SK-N-SH (cell line): Measurements from ENCODE around the gene CD320. TPM values are rescaled to one million over a fixed set of nuclear protein-coding genes. Genes with fewer than 3 reads are reported as not detected.
"Not testable (repeated sequence)": the region's sequence is repeated elsewhere in the genome, so short reads cannot be mapped to it uniquely, and the experiment has no call there.

Experiments used
- CTCF ChIA-PET: fragments of 300-600, 350-600 bp; formaldehyde crosslinking; extraction: SDS; loops from one replicate; lab custom pipeline; 2021; lab: Yijun Ruan, JAX
- POLR2A ChIA-PET: fragments of 350-600 bp; sonication (Branson Sonifier 250); formaldehyde crosslinking; extraction: SDS; loops from one replicate; lab custom pipeline; 2020; ENCODE audit warnings: antibody characterized with exemption, inconsistent platforms; lab: Yijun Ruan, JAX
- DNase-seq: peaks from one replicate; pipeline ENCODE4 v3.0.0; 2012
- H2AFZ ChIP-seq: fragments of 200-600 bp; sonication (generic); 2 replicates; pipeline ENCODE4 v1.8.1; 2016; ENCODE audit warnings: antibody characterized with exemption, mild to moderate bottlenecking, low read depth
- H3F3A ChIP-seq: fragments of 200-600 bp; sonication (generic); replicated peaks from 2 replicates; pipeline ENCODE3; 2016; ENCODE audit warnings: antibody characterized with exemption, mild to moderate bottlenecking; ENCODE audit not compliant: insufficient read depth
- H3K27ac ChIP-seq, 2 experiments: fragments of 200-500 bp in 1 of 2; fragments of 200-600 bp in 1 of 2; sonication (Bioruptor generic) in 1 of 2; sonication (generic), shearing (Covaris generic) in 1 of 2; 2 replicates each; pipeline versions ENCODE4 v1.5.1 to v1.6.1; 2014 to 2016; ENCODE audit warnings: low read depth in 2 of 2, inconsistent platforms in 1 of 2, low read length in 1 of 2, mild to moderate bottlenecking in 1 of 2, mixed read lengths in 1 of 2
- H3K27me3 ChIP-seq: fragments of 200-600 bp; sonication (generic), shearing (Covaris generic); 2 replicates; pipeline ENCODE4 v1.6.1; 2016; ENCODE audit warnings: mixed run types; ENCODE audit not compliant: insufficient read depth
- H3K36me3 ChIP-seq, 2 experiments: fragments of 200-500 bp in 1 of 2; fragments of 200-600 bp in 1 of 2; sonication (Bioruptor generic) in 1 of 2; sonication (generic) in 1 of 2; replicated peaks in 1 of 2; 2 replicates each; pipeline versions ENCODE3 to v1.5.1; 2014 to 2016; ENCODE audit warnings: low read length in 1 of 2, mild to moderate bottlenecking in 1 of 2; ENCODE audit not compliant: insufficient read depth in 2 of 2, control insufficient read depth in 1 of 2
- H3K4me1 ChIP-seq, 2 experiments: fragments of 200-500 bp in 1 of 2; fragments of 200-600 bp in 1 of 2; sonication (Bioruptor generic) in 1 of 2; sonication (generic), shearing (Covaris generic) in 1 of 2; 2 replicates each; pipeline versions ENCODE4 v1.5.1 to v1.6.1; 2014 to 2016; ENCODE audit warnings: low read depth in 1 of 2, low read length in 1 of 2, mixed run types in 1 of 2; ENCODE audit not compliant: insufficient read depth in 2 of 2, control insufficient read depth in 1 of 2
- H3K4me2 ChIP-seq: fragments of 200-600 bp; sonication (generic), shearing (Covaris generic); 2 replicates; pipeline ENCODE4 v1.6.1; 2017; ENCODE audit warnings: mixed run types
- H3K4me3 ChIP-seq, 2 experiments: fragments of 200-500 bp in 1 of 2; fragments of 200-600 bp in 1 of 2; sonication (Bioruptor generic) in 1 of 2; sonication (generic), shearing (Covaris generic) in 1 of 2; 2 replicates each; pipeline versions ENCODE4 v1.5.1 to v1.8.1; 2014 to 2016; ENCODE audit warnings: low read depth in 2 of 2, inconsistent platforms in 1 of 2, low read length in 1 of 2, mild to moderate bottlenecking in 1 of 2, mixed read lengths in 1 of 2, moderate library complexity in 1 of 2
- H3K79me2 ChIP-seq: fragments of 200-600 bp; sonication (generic); 2 replicates; pipeline ENCODE4 v1.8.1; 2017; ENCODE audit warnings: mild to moderate bottlenecking; ENCODE audit not compliant: insufficient read depth
- H3K9ac ChIP-seq: fragments of 200-600 bp; sonication (generic); 2 replicates; pipeline ENCODE4 v1.6.1; 2017; ENCODE audit warnings: mixed run types
- H3K9me2 ChIP-seq: fragments of 200-600 bp; sonication (generic); 2 replicates; pipeline ENCODE4 v1.6.1; 2017; ENCODE audit warnings: mixed run types
- H3K9me3 ChIP-seq: fragments of 200-600 bp; sonication (generic); 2 replicates; pipeline ENCODE4 v1.6.1; 2017; ENCODE audit warnings: mixed run types, mild to moderate bottlenecking, moderate library complexity
- H4K20me1 ChIP-seq: fragments of 200-600 bp; sonication (generic); 2 replicates; pipeline ENCODE4 v1.6.1; 2017; ENCODE audit warnings: mild to moderate bottlenecking, mixed run types; ENCODE audit not compliant: insufficient read depth
- CTCF ChIP-seq: fragments of 200-600 bp; sonication (generic); IDR thresholded peaks from 2 replicates; pipeline ENCODE4 v1.6.1; 2017; ENCODE audit warnings: antibody characterized with exemption, mild to moderate bottlenecking, moderate library complexity
- ELF1 ChIP-seq: IDR thresholded peaks from 2 replicates; pipeline ENCODE4 v1.4.0; 2012
- GABPA ChIP-seq: IDR thresholded peaks from 2 replicates; pipeline ENCODE4 v1.4.0; 2012; ENCODE audit warnings: low read depth, mild to moderate bottlenecking
- JUND ChIP-seq: IDR thresholded peaks from 2 replicates; pipeline ENCODE4 v1.4.0; 2012
- MEF2A ChIP-seq: IDR thresholded peaks from 2 replicates; pipeline ENCODE4 v1.4.0; 2012; ENCODE audit warnings: low read depth, borderline replicate concordance
- NFIC ChIP-seq: IDR thresholded peaks from 2 replicates; pipeline ENCODE4 v1.4.0; 2012; ENCODE audit warnings: borderline replicate concordance
- RAD21 ChIP-seq: IDR thresholded peaks from 2 replicates; pipeline ENCODE4 v1.6.1; 2012; ENCODE audit warnings: mild to moderate bottlenecking, low read length
- RXRA ChIP-seq: IDR thresholded peaks from 2 replicates; pipeline ENCODE4 v1.4.0; 2012; ENCODE audit warnings: low read depth, mild to moderate bottlenecking, borderline replicate concordance
- WGBS: methylation state at CpG from one replicate; pipeline ENCODE4 v1.1.6; 2017; ENCODE audit warnings: low lambda C conversion rate; 5-methylcytosine and 5-hydroxymethylcytosine counted together
- polyA plus RNA-seq, 3 experiments: library from polyadenylated mRNA; depleted of rRNA; stranded (reverse); fragments of >200 nt; gene quantifications; 2 replicates each; pipeline ENCODE4 v1.2.3, GENCODE V29; 2012
- TF ChIP-seq, protein P1 (sequence below): IDR thresholded peaks from 2 replicates; pipeline ENCODE4 v1.4.0; 2012; ENCODE audit warnings: low read depth, borderline replicate concordance
- TF ChIP-seq, protein P2 (sequence below): fragments of 150-350 bp; IDR thresholded peaks from 2 replicates; pipeline ENCODE4 v1.6.1; 2016; ENCODE audit warnings: mild to moderate bottlenecking, low read depth, low read length

Gene CD320
- polyA plus RNA-seq, 1 of the 3 experiments (the other 2 are of a cell fraction): 129 TPM

DNA sequence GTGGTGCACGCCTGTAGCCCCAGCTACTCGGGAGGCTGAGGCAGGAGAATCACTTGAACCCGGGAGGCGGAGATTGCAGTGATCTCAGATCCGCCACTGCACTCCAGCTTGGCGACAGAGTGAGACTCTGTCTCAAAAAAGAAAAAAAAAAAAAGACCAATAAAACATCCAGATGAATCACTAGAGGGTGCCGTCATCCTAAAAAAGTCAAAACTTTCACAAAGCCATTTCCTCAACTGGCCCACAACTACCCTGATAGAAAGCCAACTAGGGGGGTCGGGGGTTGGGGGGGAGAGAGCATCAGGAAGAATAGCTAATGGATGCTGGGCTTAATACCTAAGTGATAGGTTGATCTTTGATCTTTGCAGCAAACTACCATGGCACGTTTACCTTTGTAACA is 10.7 kb upstream of the CD320 start:
- H3K27ac ChIP-seq, H3K4me3 ChIP-seq, H3K9ac ChIP-seq, H3K9me2 ChIP-seq, POLR2A ChIA-PET, H2AFZ ChIP-seq, H3K27me3 ChIP-seq, H3K9me3 ChIP-seq, H3K4me2 ChIP-seq, DNase-seq: not testable (repeated sequence)
- H3F3A ChIP-seq: peaks cover 10% of the 10 kb centered on the region
- H3K4me1 ChIP-seq: peaks cover 14 to 16% of the 10 kb centered on the region in 2 experiments; a peak in 2 of 4 replicates
- peaks cover 12 to 20% of the 10 kb centered on the region in 2 experiments for H3K36me3 ChIP-seq
- 0 out of 2 replicates have a peak, but pooled peaks have one; percentile 25 for TF ChIP-seq RAD21
- TF ChIP-seq CTCF: peak; percentile 24
- peaks cover 62% of the 10 kb centered on the region for H3K79me2 ChIP-seq
- peaks cover 18% of the 10 kb centered on the region for H4K20me1 ChIP-seq
- CTCF ChIA-PET: interaction anchor here (0.7 to 0.9 kb wide), 2 partner anchors 51 to 114 kb away, joined by 3 read pairs; no protein-coding TSS in a partner anchor
- 85% methylated on average over 9 of the region's 9 CpGs for WGBS

- no peaks in the 10 kb centered on the region for H3K27me3 ChIP-seq
- H3K36me3 ChIP-seq: peaks cover 8 to 9% of the 10 kb centered on the region in 2 experiments
- no peak overlapping the region for H3K27ac ChIP-seq
- no peak overlapping the region for H3K4me3 ChIP-seq
- no peaks in the 10 kb centered on the region for H3K9me2 ChIP-seq
- H3K79me2 ChIP-seq: peaks cover 41% of the 10 kb centered on the region
- no peak overlapping the region for H2AFZ ChIP-seq
- no peaks in the 10 kb centered on the region for H3K9me3 ChIP-seq
- ChIA-PET POLR2A (no interaction called here), CTCF (no interaction called here)
- TF ChIP-seq GABPA: no peak
- TF ChIP-seq JUND: no peak
- TF ChIP-seq MEF2A: no peak
- no peak for TF ChIP-seq RXRA
- no peak for TF ChIP-seq ELF1
- TF ChIP-seq, protein P1, sequence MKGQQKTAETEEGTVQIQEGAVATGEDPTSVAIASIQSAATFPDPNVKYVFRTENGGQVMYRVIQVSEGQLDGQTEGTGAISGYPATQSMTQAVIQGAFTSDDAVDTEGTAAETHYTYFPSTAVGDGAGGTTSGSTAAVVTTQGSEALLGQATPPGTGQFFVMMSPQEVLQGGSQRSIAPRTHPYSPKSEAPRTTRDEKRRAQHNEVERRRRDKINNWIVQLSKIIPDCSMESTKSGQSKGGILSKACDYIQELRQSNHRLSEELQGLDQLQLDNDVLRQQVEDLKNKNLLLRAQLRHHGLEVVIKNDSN: no peak
- TF ChIP-seq NFIC: no peak
- TF ChIP-seq, protein P2, sequence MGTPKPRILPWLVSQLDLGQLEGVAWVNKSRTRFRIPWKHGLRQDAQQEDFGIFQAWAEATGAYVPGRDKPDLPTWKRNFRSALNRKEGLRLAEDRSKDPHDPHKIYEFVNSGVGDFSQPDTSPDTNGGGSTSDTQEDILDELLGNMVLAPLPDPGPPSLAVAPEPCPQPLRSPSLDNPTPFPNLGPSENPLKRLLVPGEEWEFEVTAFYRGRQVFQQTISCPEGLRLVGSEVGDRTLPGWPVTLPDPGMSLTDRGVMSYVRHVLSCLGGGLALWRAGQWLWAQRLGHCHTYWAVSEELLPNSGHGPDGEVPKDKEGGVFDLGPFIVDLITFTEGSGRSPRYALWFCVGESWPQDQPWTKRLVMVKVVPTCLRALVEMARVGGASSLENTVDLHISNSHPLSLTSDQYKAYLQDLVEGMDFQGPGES: no peak
- WGBS: 96% methylated on average over 13 of the region's 14 CpGs
- no peak overlapping the region for H3K4me2 ChIP-seq
- H4K20me1 ChIP-seq: no peaks in the 10 kb centered on the region
- H3K4me1 ChIP-seq: peaks cover 5 to 6% of the 10 kb centered on the region in 2 experiments; a peak in 1 of 4 replicates
- no peak for DNase-seq
- peaks cover 6% of the 10 kb centered on the region for H3F3A ChIP-seq
- H3K9ac ChIP-seq: no peak overlapping the region
Measured at GRCh38 chr19:8316351-8317125, 8.4 kb upstream of the CD320 start.

DNA sequence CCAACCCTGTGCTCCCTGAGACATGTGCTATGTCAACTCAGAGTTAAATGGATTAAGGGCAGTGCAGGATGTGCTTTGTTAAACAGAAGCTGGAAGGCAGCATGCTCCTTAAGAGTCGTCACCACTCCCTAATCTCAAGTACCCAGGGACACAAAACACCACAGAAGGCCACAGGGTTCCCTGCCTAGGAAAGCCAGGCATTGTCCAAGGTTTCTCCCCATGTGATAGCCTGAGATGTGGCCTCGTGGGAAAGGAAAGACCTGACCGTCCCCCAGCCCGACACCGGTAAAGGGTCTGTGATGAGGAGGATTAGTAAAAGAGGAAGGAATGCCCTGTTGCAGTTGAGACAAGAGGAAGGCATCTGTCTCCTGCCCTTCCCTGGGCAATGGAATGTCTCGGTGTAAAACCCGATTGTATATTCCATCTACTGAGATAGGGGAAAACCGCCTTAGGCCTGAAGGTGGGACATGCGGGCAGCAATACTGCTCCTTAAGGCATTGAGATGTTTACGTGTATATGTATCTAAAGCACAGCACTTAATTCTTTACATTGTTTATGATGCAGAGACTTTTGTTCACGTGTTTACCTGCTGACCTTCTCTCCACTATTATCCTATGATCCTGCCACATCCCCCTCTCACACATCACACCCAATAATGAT is 7.0 kb upstream of the CD320 start:
- H3K9me2 ChIP-seq, H3K27ac ChIP-seq, H3K4me3 ChIP-seq, H3K4me2 ChIP-seq, H2AFZ ChIP-seq, H3K9me3 ChIP-seq, H3F3A ChIP-seq, CTCF ChIA-PET, H4K20me1 ChIP-seq, H3K9ac ChIP-seq, POLR2A ChIA-PET, H3K4me1 ChIP-seq, DNase-seq, H3K27me3 ChIP-seq: not testable (repeated sequence)
- peaks cover 8 to 15% of the 10 kb centered on the region in 2 experiments for H3K36me3 ChIP-seq
- WGBS: 95% methylated on average over 11 of the region's 11 CpGs
- H3K79me2 ChIP-seq: peaks cover 28% of the 10 kb centered on the region
